RWPE2 (cell line): ENCODE data around the gene ABCC8.

Source experiments
- ATAC-seq: fragments of 200-7000 bp; cut with Tn5 transposase; 3 replicates; pipeline ENCODE4 v1.9.1; 2021; ENCODE audit warnings: low read depth
- DNase-seq: peaks from one replicate; pipeline ENCODE4 v3.0.0-alpha.2; 2020; ENCODE audit warnings: low spot score
- H3K27ac ChIP-seq: fragments of 450-650 bp; 2 replicates; pipeline ENCODE4 v1.5.1; 2017; ENCODE audit warnings: mild to moderate bottlenecking; ENCODE audit not compliant: poor library complexity, severe bottlenecking
- H3K27me3 ChIP-seq: fragments of 250-450 bp; sonication (Bioruptor Pico); 2 replicates; pipeline ENCODE4 v1.5.1; 2021; ENCODE audit warnings: mild to moderate bottlenecking, moderate library complexity; ENCODE audit not compliant: insufficient read depth, poor library complexity, severe bottlenecking
- H3K36me3 ChIP-seq: fragments of 250-450 bp; sonication (Bioruptor Pico); 2 replicates; pipeline ENCODE4 v1.5.1; 2020; ENCODE audit warnings: low read depth, mild to moderate bottlenecking, moderate library complexity
- H3K4me1 ChIP-seq: fragments of 250-450 bp; sonication (Bioruptor Pico); 2 replicates; pipeline ENCODE4 v1.5.1; 2021; ENCODE audit warnings: mild to moderate bottlenecking, moderate library complexity; ENCODE audit not compliant: insufficient read depth, poor library complexity, severe bottlenecking
- H3K4me3 ChIP-seq: fragments of 250-450 bp; sonication (Bioruptor Pico); 2 replicates; pipeline ENCODE4 v1.5.1; 2021; ENCODE audit warnings: mild to moderate bottlenecking, moderate library complexity; ENCODE audit not compliant: severe bottlenecking
- H3K9me3 ChIP-seq: fragments of 250-450 bp; sonication (Bioruptor Pico); 2 replicates; pipeline ENCODE4 v1.5.1; 2021; ENCODE audit warnings: mild to moderate bottlenecking, moderate library complexity; ENCODE audit not compliant: severe bottlenecking
- TF ChIP-seq, protein P1 (sequence below): fragments of 450-650 bp; IDR thresholded peaks from one replicate; pipeline ENCODE4 v1.5.1; 2017; ENCODE audit warnings: mild to moderate bottlenecking, moderate library complexity; ENCODE audit not compliant: poor library complexity, severe bottlenecking

ABCC8 gene

DNA sequence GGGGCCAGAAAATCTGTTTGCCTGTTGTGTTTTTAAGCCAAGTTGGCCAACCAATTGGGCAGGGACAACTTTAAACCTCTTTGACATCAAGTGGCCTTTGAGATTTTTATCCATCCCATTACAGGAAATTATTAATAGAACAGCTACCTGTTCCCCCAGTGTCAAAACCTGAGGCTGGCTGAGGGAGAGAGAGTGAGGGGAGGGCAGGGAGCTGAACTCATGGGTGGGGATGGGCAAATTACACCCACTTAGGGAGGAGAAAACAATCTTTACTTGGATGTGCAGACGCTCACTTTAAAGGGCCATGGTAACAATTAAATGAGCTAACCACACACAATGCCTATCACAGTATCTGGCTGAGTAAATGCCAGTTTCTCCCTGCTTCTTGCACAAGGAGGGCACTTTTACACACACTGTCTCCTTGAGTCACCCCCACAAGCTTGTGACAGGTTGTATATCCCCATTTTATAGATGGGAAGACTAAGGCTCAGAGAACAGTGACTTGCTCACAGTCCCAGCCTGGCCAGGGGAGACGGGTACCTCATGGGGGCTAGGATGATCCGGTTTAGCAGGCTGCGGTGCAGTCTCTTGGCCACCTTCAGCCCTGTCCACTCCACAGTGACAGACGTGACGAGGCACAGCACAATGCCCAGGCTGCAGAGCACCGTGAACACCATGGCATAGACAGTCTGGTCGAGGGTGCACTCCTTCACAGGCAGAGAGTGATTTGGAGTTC, 70.4 kb downstream of the ABCC8 start:
- Histone ChIP-seq H3K27me3 (no peaks in the 10 kb centered on the region), H3K27ac (no peak overlapping the region), H3K4me1 (no peaks in the 10 kb centered on the region), H3K4me3 (no peak overlapping the region), H3K9me3 (peaks cover 2% of the 10 kb centered on the region), H3K36me3 (no peaks in the 10 kb centered on the region)
- DNase-seq (no peak), ATAC-seq (no peak)
- TF ChIP-seq, protein P1, sequence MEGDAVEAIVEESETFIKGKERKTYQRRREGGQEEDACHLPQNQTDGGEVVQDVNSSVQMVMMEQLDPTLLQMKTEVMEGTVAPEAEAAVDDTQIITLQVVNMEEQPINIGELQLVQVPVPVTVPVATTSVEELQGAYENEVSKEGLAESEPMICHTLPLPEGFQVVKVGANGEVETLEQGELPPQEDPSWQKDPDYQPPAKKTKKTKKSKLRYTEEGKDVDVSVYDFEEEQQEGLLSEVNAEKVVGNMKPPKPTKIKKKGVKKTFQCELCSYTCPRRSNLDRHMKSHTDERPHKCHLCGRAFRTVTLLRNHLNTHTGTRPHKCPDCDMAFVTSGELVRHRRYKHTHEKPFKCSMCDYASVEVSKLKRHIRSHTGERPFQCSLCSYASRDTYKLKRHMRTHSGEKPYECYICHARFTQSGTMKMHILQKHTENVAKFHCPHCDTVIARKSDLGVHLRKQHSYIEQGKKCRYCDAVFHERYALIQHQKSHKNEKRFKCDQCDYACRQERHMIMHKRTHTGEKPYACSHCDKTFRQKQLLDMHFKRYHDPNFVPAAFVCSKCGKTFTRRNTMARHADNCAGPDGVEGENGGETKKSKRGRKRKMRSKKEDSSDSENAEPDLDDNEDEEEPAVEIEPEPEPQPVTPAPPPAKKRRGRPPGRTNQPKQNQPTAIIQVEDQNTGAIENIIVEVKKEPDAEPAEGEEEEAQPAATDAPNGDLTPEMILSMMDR, result no peak

DNA sequence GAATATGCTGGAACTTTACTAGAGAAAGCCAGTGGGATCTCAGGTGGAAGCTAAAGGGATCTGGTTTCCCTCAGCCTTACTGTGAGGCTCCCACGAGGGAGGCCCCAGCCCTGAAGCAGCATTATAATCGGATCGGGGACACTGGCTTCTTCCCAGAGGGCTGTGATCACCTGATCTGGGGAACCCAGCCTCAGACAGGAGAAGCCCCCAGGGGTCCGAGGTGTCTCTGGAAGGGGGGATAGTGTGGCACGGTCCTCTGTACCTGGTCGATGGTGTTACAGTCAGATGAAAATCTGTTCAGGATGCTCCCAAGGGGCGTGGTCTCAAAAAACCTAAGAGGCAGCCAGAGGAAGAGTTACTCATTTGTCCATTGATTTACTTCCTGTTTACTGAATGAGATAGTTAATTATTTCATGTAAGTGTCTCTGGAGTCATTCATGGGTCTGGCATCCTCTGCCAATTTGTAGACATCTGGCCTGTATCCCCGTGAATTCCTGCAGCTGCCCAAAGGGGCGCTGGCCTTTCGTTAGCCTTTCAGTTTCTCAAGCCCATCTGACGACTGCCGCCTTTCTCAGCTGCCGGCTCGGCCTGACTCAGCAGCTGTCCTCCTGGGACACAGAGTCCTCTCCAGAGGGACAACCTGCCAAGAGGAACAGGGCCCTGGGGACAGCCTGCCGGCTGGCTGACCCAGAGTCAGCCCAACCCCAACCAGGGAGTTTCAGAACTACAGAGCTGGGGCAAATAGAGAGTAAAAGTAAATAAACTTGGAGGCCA, 71.2 kb downstream of the ABCC8 start:
- Histone ChIP-seq H3K36me3 (no peaks in the 10 kb centered on the region), H3K4me3 (no peak overlapping the region), H3K4me1 (no peaks in the 10 kb centered on the region), H3K9me3 (peaks cover 2% of the 10 kb centered on the region), H3K27me3 (no peaks in the 10 kb centered on the region), H3K27ac (no peak overlapping the region)
- no peak for DNase-seq
- ATAC-seq, result peak; percentile 25; the same call in 2 of the 3 replicates
- TF ChIP-seq, protein P1, result no peak

DNA sequence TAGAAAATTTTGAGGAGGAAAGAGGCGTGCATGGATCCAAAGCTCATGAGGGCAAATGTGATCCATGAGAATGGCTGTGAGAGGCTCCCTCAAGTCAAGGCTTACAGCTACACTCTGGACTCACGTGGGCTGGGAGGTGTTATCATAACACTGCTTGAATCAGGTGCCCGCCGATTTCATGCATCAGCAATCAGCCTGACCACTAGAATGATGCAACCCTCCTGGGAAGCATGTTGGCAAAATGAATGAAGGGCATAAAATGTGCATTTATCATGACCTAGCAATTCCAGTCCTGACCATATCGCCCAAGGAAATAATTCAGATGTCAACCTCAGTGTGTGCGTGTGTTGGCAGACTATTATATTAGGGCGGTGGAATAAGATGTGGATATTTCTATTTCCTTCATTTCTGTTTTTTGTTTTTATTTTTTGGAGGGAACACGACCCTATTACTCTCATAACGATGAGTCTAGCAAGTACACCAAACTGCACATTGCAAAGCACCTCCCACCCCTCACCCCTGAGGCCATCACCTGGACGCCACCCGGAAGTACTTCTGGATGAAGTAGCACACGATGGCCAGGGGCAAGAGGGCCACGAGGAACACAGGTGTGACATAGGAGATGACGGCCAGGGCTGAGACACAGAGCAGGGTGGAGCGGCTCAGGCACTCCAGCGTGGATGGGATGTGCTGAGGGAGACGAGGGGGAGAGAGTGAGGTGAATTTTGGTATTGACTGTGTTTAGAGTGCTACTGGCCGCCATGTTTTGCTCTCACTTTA, 72.5 kb downstream of the ABCC8 start:
- Histone ChIP-seq H3K9me3 (peaks cover 2% of the 10 kb centered on the region), H3K4me1 (no peaks in the 10 kb centered on the region), H3K4me3 (no peak overlapping the region), H3K27me3 (no peaks in the 10 kb centered on the region), H3K27ac (no peak overlapping the region), H3K36me3 (no peaks in the 10 kb centered on the region)
- no peak for ATAC-seq
- DNase-seq, result no peak
- TF ChIP-seq, protein P1, result no peak

DNA sequence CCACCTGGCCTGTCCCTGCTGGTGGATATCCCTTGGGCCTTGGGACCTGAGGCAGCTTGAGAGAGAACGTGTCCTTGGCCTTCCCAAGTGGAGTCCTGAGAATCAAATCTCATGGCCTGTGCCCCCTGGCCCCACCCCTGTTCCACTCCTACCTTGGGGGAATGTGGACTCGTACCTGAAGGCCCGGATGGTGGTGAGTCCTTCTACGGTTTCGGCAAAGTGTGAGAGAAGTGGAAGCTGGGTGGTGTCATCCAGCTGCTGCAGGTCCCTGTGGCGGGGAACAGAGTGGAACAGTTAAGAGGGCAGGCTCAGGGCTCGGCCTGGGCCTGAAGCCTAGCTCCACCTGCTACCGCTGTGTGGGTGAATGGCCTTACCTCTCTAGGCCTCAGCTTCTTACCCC, 74.2 kb downstream of the ABCC8 start:
- Histone ChIP-seq H3K4me3 (no peak overlapping the region), H3K9me3 (no peaks in the 10 kb centered on the region), H3K27me3 (no peaks in the 10 kb centered on the region), H3K27ac (no peak overlapping the region), H3K4me1 (no peaks in the 10 kb centered on the region), H3K36me3 (no peaks in the 10 kb centered on the region)
- DNase-seq, result no peak
- TF ChIP-seq, protein P1, result no peak
- ATAC-seq, result no peak
